Measurements from ENCODE around the gene SGCA.

- TF ChIP-seq CTCF (IDR thresholded peaks at IDR 0.05) (no peak), POLR2AphosphoS5 (IDR thresholded peaks at IDR 0.05) (no peak)
These were observed 42.8 kb downstream of the SGCA start for GRCh38 chr17:50208611-50209061.

Data from suprapubic skin (tissue), 3 donors.